Gastroesophageal sphincter (tissue), 3 donors: ENCODE results near the gene TMEM170A.

ENCODE experiments used
- POLR2A ChIP-seq, 2 donors: fragments of 450-650 bp; IDR thresholded peaks; one replicate each; pipeline ENCODE4 v1.6.1; 2017; ENCODE audit warnings: antibody characterized with exemption in 2 of 2, mild to moderate bottlenecking in 2 of 2, moderate library complexity in 1 of 2
- POLR2AphosphoS5 ChIP-seq: sonication (generic); formaldehyde crosslinking; IDR thresholded peaks from one replicate; pipeline ENCODE4 v1.6.1; 2017; ENCODE audit warnings: antibody characterized with exemption
- TF ChIP-seq, protein P1 (sequence below), 4 experiments: fragments of 200-600 bp in 2 of 4; fragments of 450-650 bp in 2 of 4; sonication (generic) in 1 of 4; IDR thresholded peaks; one replicate each; pipeline ENCODE4 v1.5.1; 2017 to 2019; ENCODE audit warnings: antibody characterized with exemption in 4 of 4, mild to moderate bottlenecking in 2 of 4, moderate library complexity in 2 of 4

GRCh38 chr16:75491876-75492275 lies 27.4 kb upstream of the TMEM170A start:
- TF ChIP-seq, protein P1, sequence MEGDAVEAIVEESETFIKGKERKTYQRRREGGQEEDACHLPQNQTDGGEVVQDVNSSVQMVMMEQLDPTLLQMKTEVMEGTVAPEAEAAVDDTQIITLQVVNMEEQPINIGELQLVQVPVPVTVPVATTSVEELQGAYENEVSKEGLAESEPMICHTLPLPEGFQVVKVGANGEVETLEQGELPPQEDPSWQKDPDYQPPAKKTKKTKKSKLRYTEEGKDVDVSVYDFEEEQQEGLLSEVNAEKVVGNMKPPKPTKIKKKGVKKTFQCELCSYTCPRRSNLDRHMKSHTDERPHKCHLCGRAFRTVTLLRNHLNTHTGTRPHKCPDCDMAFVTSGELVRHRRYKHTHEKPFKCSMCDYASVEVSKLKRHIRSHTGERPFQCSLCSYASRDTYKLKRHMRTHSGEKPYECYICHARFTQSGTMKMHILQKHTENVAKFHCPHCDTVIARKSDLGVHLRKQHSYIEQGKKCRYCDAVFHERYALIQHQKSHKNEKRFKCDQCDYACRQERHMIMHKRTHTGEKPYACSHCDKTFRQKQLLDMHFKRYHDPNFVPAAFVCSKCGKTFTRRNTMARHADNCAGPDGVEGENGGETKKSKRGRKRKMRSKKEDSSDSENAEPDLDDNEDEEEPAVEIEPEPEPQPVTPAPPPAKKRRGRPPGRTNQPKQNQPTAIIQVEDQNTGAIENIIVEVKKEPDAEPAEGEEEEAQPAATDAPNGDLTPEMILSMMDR (IDR thresholded peaks at IDR 0.05): no peak
- TF ChIP-seq POLR2A (IDR thresholded peaks at IDR 0.05): no peak
- TF ChIP-seq POLR2AphosphoS5: no peak
